ENCODE data around the gene SLC26A11.
"Not testable (repeated sequence)": the region's sequence is repeated elsewhere in the genome, so short reads cannot be mapped to it uniquely, and the experiment has no call there.

The SLC26A11 gene

GRCh38 chr17:80274871-80275449 lies 54.7 kb downstream of the SLC26A11 start:
- H3K27ac ChIP-seq = no peak overlapping the region
- no peak for DNase-seq (ENCODE audit: low read depth, low spot score)

- H3K27ac ChIP-seq; DNase-seq (ENCODE audit: low read depth, low spot score): not testable (repeated sequence)
Observed at GRCh38 chr17:80275857-80276256, 55.6 kb downstream of the SLC26A11 start.

DNA sequence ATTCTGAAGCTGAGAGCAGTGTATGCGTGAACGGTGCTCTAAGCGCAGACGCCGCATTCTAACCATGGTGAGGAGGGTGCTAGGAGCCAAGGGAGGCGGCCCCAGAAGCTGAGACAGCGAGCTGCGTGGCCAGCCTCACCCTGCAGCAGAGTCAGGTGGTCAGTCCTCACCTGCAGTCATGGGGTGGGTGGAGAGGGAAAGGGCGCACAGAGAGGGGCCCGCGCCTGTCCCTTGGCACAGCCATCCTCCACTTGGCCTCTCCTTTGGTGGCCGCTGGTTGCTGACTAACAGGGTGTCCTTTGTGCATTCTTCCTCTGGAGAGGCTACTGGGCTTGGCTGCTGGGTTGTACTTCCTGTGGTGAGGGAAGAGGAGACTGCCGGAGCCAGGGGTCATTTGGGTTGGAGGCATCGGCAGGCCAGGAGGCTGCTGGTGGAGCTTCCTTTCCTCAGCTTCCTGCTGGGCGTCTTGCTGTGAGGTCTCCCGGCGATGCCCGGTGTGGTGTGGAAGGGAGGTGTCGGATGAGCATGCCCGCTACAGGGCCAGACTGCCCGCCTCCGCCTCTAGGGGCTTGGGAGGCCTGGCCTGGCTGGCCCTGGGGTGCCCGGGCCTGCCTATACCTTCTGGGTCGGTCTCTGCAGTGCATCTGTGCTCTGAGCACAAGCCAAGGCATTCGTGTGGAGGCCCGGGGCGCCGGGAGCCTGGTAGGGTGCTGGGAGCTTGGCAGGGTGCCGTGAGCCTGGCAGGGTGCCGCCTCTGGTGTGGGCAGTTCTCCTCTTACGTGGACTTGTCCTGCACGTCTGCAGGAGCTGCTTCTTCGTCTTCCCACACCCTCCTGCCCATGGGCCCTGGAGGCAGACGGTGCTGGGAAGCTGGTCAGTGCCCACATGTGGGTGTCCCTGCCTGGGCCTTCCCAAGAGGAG lies 57.8 kb downstream of the SLC26A11 start:
- peak; percentile 41 for DNase-seq (ENCODE audit: low read depth, low spot score)
- peak overlapping the region; percentile 69 for H3K27ac ChIP-seq

GRCh38 chr17:80279895-80280294 lies 59.7 kb downstream of the SLC26A11 start:
- peak; percentile 31 for DNase-seq (ENCODE audit: low read depth, low spot score)
- no peak overlapping the region for H3K27ac ChIP-seq

GRCh38 chr17:80281516-80281915 lies 61.3 kb downstream of the SLC26A11 start:
- DNase-seq (ENCODE audit: low read depth, low spot score) = no peak

DNA sequence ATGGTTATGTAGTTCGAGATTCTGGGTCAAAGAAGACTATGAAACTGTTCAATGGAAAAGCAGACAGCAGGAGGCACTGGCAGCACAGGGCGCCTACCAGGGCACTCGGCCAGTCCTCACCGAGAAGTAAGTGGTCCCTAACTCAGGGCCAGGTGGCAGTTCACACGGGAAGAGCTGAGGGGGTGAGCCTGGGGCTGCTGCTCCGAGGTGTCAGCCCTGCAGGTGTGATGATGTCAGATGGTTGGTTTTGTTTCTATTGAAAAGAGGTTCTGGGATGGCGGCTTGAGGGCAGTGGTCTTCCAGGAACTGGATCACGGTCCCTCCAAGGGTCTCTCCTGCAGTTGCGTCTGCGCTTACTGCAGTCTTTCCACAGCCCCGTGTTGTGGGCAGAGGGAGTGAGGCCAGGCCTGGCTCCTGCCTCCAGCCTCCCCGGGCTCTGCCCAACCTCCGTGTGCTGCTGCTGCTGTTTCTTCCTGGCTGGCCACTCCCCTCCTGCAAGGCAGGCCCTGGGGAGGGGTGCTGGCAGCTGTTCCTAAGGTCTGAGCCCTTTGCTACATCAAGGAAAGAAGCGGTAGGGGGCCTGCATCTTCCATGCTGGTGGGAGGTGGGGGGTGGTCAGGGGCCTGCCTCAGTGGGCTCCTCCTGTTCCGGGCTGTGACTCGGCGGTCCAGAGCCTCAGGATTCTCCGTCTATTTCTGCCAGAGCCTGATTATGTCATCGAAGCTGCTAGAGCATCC lies 63.1 kb downstream of the SLC26A11 start:
- no peak overlapping the region for H3K27ac ChIP-seq

More at GRCh38 chr17:80281516-80281915, 61.3 kb downstream of the SLC26A11 start:
- no peak overlapping the region for H3K27ac ChIP-seq

GRCh38 chr17:80284631-80285030 lies 64.4 kb downstream of the SLC26A11 start:
- DNase-seq (ENCODE audit: low read depth, low spot score) = no peak

More for the DNA sequence above, 63.1 kb downstream of the SLC26A11 start:
- DNase-seq (ENCODE audit: low read depth, low spot score) = no peak

DNA sequence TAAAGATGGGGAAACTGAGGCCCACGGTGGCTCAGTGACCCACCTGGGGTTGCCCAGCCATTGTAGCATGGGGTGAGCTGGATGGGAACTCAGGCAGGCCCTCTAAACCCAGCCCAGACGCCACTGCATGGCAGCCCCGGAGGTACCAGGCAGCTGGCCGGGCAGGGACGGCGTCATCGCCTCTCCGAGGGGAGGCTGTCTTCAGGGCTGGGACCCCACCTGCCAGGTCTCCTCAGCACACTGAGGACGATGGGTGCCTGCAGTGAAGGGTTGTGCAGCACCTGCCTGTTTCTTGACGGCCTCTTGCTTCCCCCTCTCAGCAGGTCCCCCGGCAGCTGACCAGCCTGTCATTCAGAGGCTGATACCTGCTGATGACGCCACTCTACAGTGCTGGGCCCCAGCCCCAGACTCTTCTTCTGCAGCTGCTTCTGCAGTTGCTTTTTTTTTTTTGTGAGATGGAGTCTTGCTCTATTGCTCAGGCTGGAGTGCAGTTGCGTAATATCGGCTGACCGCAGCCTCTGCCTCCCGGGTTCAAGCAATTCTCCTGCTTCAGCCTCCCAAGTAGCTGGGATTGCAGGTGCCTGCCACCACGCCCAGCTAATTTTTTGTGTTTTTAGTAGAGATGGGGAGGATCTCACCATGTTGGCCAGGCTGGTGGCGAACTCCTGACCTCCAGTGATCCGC lies 65.2 kb downstream of the SLC26A11 start:
- no peak overlapping the region for H3K27ac ChIP-seq
- no peak for DNase-seq (ENCODE audit: low read depth, low spot score)

More at GRCh38 chr17:80284631-80285030, 64.4 kb downstream of the SLC26A11 start:
- H3K27ac ChIP-seq = no peak overlapping the region

DNA sequence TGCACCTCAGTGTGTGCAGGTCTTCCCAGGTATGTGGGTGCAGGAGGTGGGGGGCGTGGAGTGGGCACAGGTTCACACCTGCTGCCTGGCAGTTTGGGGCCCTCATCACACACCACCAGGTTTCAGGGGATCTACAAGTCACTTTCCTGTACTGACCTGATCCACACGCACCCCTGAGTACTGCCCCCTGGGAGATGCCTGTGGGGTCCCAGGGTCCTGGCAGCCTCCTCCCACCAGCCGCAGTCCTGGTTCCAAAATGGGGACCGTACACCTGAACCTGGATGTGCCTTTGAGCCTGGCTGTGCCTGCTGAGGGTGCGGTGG lies 66.4 kb downstream of the SLC26A11 start:
- no peak overlapping the region for H3K27ac ChIP-seq
- DNase-seq (ENCODE audit: low read depth, low spot score) = no peak

GRCh38 chr17:80287038-80287437 lies 66.8 kb downstream of the SLC26A11 start:
- H3K27ac ChIP-seq = no peak overlapping the region
- no peak for DNase-seq (ENCODE audit: low read depth, low spot score)

DNA sequence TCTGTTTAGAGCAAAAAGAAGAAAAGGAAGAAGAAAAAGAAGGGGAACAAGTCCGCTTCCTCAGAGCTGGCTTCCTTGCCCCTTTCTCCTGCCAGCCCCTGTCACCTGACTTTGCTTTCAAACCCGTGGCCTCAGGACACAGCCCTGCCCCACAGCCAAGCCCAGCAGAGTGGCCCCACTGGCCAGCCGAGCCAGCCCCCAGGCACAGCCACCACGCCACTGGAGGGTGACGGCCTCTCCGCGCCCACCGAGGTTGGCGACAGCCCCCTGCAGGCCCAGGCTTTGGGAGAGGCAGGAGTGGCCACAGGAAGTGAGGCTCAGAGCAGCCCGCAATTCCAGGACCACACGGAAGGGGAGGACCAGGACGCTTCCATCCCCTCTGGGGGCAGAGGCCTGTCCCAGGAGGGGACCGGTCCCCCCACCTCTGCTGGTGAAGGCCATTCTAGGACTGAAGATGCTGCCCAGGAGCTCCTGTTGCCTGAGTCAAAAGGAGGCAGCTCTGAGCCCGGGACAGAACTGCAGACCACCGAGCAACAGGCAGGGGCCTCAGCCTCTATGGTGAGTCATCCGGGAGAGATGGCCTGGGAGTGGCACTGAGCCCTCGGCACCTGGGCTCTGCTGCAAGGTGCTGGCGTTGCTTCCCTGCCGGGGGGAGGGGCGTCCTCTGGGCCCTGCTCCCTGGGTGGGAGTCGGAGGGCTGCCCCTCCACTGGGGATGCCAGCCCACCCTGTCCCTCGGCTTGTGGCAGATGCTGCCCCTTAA lies 67.8 kb downstream of the SLC26A11 start:
- peak overlapping the region; percentile 7 for H3K27ac ChIP-seq
- DNase-seq (ENCODE audit: low read depth, low spot score) = no peak

DNA sequence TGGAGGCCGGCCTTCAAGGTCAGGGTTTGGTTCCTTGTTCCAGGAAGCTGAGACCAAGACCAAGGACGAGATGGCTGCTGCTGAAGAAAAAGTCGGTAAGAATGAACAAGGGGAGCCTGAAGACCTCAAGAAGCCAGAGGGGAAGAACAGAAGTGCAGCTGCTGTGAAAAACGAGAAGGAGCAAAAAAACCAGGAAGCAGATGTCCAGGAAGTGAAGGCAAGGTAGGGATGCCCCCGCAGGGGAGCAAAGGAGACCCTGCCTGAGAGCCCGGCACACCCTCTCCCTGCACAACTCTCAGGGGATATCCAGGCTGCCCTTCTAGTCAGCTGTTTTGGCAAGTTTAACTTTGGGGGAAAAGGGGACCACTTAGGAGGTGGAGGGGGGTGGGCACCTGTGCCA lies 69.4 kb downstream of the SLC26A11 start:
- H3K27ac ChIP-seq = no peak overlapping the region
- no peak for DNase-seq (ENCODE audit: low read depth, low spot score)

GRCh38 chr17:80290156-80290555 lies 69.9 kb downstream of the SLC26A11 start:
- H3K27ac ChIP-seq = no peak overlapping the region
- no peak for DNase-seq (ENCODE audit: low read depth, low spot score)

DNA sequence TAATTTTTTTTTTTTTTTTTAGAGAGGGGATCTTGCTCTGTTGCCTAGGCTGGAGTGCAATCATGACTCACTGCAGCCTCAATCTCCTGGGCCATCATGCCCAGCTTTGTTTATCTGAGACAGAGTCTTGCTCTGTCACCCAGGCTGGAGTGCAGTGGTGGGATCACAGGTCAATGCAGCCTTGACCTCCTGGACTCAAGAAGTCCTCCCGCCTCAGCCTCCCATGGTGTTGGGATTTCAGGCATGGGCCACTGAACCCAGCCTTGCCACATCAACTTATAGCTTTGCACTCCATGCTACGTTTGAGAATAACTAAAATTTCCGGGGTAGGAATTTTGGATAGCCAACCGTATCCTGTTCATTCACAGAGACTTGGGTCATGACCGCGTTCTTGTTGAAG lies 71.0 kb downstream of the SLC26A11 start:
- no peak for DNase-seq (ENCODE audit: low read depth, low spot score)
- H3K27ac ChIP-seq = no peak overlapping the region

GRCh38 chr17:80291691-80292487 lies 71.7 kb downstream of the SLC26A11 start:
- H3K27ac ChIP-seq = no peak overlapping the region
- DNase-seq (ENCODE audit: low read depth, low spot score) = no peak

DNA sequence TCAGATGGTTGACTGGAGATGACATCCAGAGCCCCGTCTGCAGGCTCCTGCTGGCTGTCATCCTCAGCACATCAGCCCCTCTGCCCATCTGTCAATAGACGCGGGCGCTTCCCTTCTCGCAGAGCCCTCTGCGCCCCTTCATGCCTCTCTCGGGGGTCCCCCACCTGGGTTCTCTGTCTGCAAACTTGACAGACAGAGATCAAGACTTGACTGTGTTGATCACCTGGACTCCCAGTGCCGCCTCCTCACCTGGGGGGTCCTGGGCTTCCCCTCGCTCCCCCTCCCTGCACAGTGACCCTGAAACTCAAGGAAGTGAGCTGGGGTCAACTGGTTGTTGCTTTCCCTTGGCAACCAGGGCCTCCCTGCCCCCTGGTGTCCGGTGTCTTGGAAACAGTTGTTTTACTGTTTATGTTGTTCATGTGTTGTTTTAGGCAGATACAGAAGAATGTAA lies 72.3 kb downstream of the SLC26A11 start:
- DNase-seq (ENCODE audit: low read depth, low spot score) = no peak

GRCh38 chr17:80294210-80294609 lies 74.0 kb downstream of the SLC26A11 start:
- no peak for DNase-seq (ENCODE audit: low read depth, low spot score)
- H3K27ac ChIP-seq = no peak overlapping the region

More for the DNA sequence above, 72.3 kb downstream of the SLC26A11 start:
- H3K27ac ChIP-seq = no peak overlapping the region

DNA sequence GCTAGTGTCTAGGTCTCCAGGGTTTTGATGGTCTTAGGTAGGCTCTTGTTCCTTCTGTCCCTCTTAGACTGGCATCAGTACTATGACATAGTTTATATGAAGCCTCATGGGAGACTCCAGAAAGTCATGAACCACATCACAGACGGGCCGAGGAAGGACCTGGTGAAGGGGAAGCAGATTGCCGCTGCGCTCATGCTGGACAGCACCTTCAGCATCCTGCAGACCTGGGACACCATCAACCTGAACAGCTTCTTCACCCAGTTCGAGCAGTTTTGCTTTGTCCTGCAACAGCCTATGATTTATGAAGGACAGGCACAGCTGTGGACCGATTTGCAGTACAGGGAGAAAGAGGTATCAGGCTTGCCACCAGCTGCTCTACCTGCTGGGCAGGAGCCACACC lies 74.4 kb downstream of the SLC26A11 start:
- DNase-seq (ENCODE audit: low read depth, low spot score) = no peak
- H3K27ac ChIP-seq = no peak overlapping the region

GRCh38 chr17:80295146-80295545 lies 74.9 kb downstream of the SLC26A11 start:
- no peak for DNase-seq (ENCODE audit: low read depth, low spot score)
- no peak overlapping the region for H3K27ac ChIP-seq

Data from epithelial cell of prostate (primary cell).